ENCODE results near the gene EMX1.

Gene EMX1

GRCh38 chr2:72942881-72943418 lies 25.6 kb downstream of the EMX1 start:
- no peak for DNase-seq (ENCODE audit: low read depth, low spot score)
- H3K4me3 ChIP-seq (ENCODE audit: low read depth, low read length): no peak overlapping the region
- no peak for TF ChIP-seq CTCF (IDR thresholded peaks at IDR 0.05; ENCODE audit: low read depth, low read length)
- in situ Hi-C loops (cut with HindIII; ENCODE audit: low sequenced_read_pairs): no loop called here

GRCh38 chr2:72943540-72944395 lies 26.4 kb downstream of the EMX1 start:
- no peak overlapping the region for H3K4me3 ChIP-seq (ENCODE audit: low read depth, low read length)
- in situ Hi-C loops (cut with HindIII; ENCODE audit: low sequenced_read_pairs): no loop called here
- DNase-seq (ENCODE audit: low read depth, low spot score): no peak
- TF ChIP-seq CTCF (IDR thresholded peaks at IDR 0.05; ENCODE audit: low read depth, low read length): no peak

GRCh38 chr2:72944804-72945449 lies 27.6 kb downstream of the EMX1 start:
- no peak for DNase-seq (ENCODE audit: low read depth, low spot score)
- in situ Hi-C loops (cut with HindIII; ENCODE audit: low sequenced_read_pairs): no loop called here
- TF ChIP-seq CTCF (IDR thresholded peaks at IDR 0.05; ENCODE audit: low read depth, low read length): no peak
- no peak overlapping the region for H3K4me3 ChIP-seq (ENCODE audit: low read depth, low read length)

- no peak overlapping the region for H3K4me3 ChIP-seq (ENCODE audit: low read depth, low read length)
- in situ Hi-C loops (cut with HindIII; ENCODE audit: low sequenced_read_pairs): no loop called here
- no peak for TF ChIP-seq CTCF (IDR thresholded peaks at IDR 0.05; ENCODE audit: low read depth, low read length)
- no peak for DNase-seq (ENCODE audit: low read depth, low spot score)
Measured at GRCh38 chr2:72945450-72946019, 28.2 kb downstream of the EMX1 start.

GRCh38 chr2:72946466-72946865 lies 29.1 kb downstream of the EMX1 start:
- TF ChIP-seq CTCF (IDR thresholded peaks at IDR 0.05; ENCODE audit: low read depth, low read length): no peak
- H3K4me3 ChIP-seq (ENCODE audit: low read depth, low read length): no peak overlapping the region
- in situ Hi-C loops (cut with HindIII; ENCODE audit: low sequenced_read_pairs): no loop called here
- DNase-seq (ENCODE audit: low read depth, low spot score): no peak

- TF ChIP-seq CTCF (IDR thresholded peaks at IDR 0.05; ENCODE audit: low read depth, low read length): no peak
- in situ Hi-C loops (cut with HindIII; ENCODE audit: low sequenced_read_pairs): no loop called here
- H3K4me3 ChIP-seq (ENCODE audit: low read depth, low read length): no peak overlapping the region
- no peak for DNase-seq (ENCODE audit: low read depth, low spot score)
Measured at GRCh38 chr2:72947952-72948830, 30.9 kb downstream of the EMX1 start.

Data from astrocyte of the spinal cord (primary cell).